Right lobe of liver (tissue), 4 donors: ENCODE data around the gene UAP1L1.

Source experiments
- POLR2A ChIP-seq: fragments of 450-650 bp; IDR thresholded peaks from one replicate; pipeline ENCODE4 v1.6.1; 2017; ENCODE audit warnings: antibody characterized with exemption, mild to moderate bottlenecking
- TF ChIP-seq, protein P1 (sequence below), 4 donors: fragments of 200-600 bp in 3 of 4; fragments of 450-650 bp in 1 of 4; IDR thresholded peaks; one replicate each; pipeline versions ENCODE4 v1.5.1 to v1.8.0; 2016 to 2022; ENCODE audit warnings: antibody characterized with exemption in 4 of 4, mild to moderate bottlenecking in 2 of 4
- donor health status: DM: no; HTN: no; CAD: no.
- donor health status: DM: no; HTN: no; CAD: no.
- donor health status: DM: no; HTN: yes; CAD: no.

DNA sequence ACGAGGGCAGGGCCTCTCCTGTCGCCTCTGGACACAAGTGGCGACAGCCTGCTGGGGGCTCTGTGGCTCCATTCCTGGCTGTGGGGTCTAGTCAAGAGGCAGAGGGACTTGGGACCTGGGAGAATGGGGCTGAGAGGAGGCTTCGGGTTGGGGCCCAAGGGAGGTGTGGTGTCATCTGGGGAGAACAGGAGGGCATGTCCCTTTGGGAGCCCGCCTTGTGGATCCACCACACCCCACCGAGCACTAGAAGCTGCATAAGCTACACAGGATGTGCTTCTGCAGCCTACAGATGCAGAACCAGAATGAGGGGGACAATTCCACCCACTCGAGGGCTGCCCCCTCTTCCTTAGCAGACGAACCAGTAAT lies 5.6 kb downstream of the UAP1L1 start:
- TF ChIP-seq, protein P1, sequence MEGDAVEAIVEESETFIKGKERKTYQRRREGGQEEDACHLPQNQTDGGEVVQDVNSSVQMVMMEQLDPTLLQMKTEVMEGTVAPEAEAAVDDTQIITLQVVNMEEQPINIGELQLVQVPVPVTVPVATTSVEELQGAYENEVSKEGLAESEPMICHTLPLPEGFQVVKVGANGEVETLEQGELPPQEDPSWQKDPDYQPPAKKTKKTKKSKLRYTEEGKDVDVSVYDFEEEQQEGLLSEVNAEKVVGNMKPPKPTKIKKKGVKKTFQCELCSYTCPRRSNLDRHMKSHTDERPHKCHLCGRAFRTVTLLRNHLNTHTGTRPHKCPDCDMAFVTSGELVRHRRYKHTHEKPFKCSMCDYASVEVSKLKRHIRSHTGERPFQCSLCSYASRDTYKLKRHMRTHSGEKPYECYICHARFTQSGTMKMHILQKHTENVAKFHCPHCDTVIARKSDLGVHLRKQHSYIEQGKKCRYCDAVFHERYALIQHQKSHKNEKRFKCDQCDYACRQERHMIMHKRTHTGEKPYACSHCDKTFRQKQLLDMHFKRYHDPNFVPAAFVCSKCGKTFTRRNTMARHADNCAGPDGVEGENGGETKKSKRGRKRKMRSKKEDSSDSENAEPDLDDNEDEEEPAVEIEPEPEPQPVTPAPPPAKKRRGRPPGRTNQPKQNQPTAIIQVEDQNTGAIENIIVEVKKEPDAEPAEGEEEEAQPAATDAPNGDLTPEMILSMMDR (IDR thresholded peaks at IDR 0.05): no peak
- no peak for TF ChIP-seq POLR2A
